CD4-positive, alpha-beta T cell treated with Interleukin-4 for 1 hour (primary cell): ENCODE data around the gene DTD1.
"Not testable (repeated sequence)": the region's sequence is repeated elsewhere in the genome, so short reads cannot be mapped to it uniquely, and the experiment has no call there.

Experiments
- DNase-seq, 2 donors: peaks; one replicate each; pipeline ENCODE4 v3.0.0-alpha.2; 2020 to 2022

The DTD1 gene

GRCh38 chr20:18748987-18749386 is 161.1 kb downstream of the DTD1 start:
- no peak for DNase-seq

GRCh38 chr20:18749528-18749927 is 161.7 kb downstream of the DTD1 start:
- no peak for DNase-seq

GRCh38 chr20:18750735-18751134 is 162.9 kb downstream of the DTD1 start:
- DNase-seq: no peak

- no peak for DNase-seq
These were observed 166.3 kb downstream of the DTD1 start for GRCh38 chr20:18754030-18754652.

GRCh38 chr20:18754653-18755045 is 166.8 kb downstream of the DTD1 start:
- no peak for DNase-seq

GRCh38 chr20:18760852-18761251 is 173.0 kb downstream of the DTD1 start:
- DNase-seq: not testable (repeated sequence)

GRCh38 chr20:18767676-18768075 is 179.8 kb downstream of the DTD1 start:
- no peak for DNase-seq

GRCh38 chr20:18773566-18773965 is 185.7 kb downstream of the DTD1 start:
- DNase-seq: no peak

GRCh38 chr20:18774207-18774606 is 186.4 kb downstream of the DTD1 start:
- no peak for DNase-seq

- DNase-seq: no peak
These were observed 187.8 kb downstream of the DTD1 start for GRCh38 chr20:18775633-18776032.

GRCh38 chr20:18778690-18779392 is 191.0 kb downstream of the DTD1 start:
- no peak for DNase-seq

GRCh38 chr20:18780385-18781130 is 192.7 kb downstream of the DTD1 start:
- DNase-seq: no peak

GRCh38 chr20:18781509-18781908 is 193.7 kb downstream of the DTD1 start:
- DNase-seq: no peak

- no peak for DNase-seq
These were observed 195.6 kb downstream of the DTD1 start for GRCh38 chr20:18783385-18783959.

- not testable (repeated sequence) for DNase-seq
These were observed 199.2 kb downstream of the DTD1 start for GRCh38 chr20:18787046-18787445.

- no peak for DNase-seq
These were observed 200.2 kb downstream of the DTD1 start for GRCh38 chr20:18788021-18788420.

GRCh38 chr20:18790787-18791186 is 202.9 kb downstream of the DTD1 start:
- DNase-seq: no peak

GRCh38 chr20:18793625-18794427 is 206.0 kb downstream of the DTD1 start:
- DNase-seq: peak; percentile 93 to 94

- no peak for DNase-seq
These were observed 206.6 kb downstream of the DTD1 start for GRCh38 chr20:18794428-18794787.

- DNase-seq: no peak
These were observed 207.5 kb downstream of the DTD1 start for GRCh38 chr20:18795366-18795765.

GRCh38 chr20:18796282-18796833 is 208.5 kb downstream of the DTD1 start:
- no peak for DNase-seq

- no peak for DNase-seq
These were observed 213.7 kb downstream of the DTD1 start for GRCh38 chr20:18801516-18801915.
